ENCODE measurements around the gene DDX28. TPM values are rescaled to one million over a fixed set of nuclear protein-coding genes. Genes with fewer than 3 reads are reported as not detected.
"Not testable (repeated sequence)": the region's sequence is repeated elsewhere in the genome, so short reads cannot be mapped to it uniquely, and the experiment has no call there.

DDX28 gene
- total and polyA plus RNA-seq, 7 donors, result 10.0 to 20.2 (median 12.6) TPM

DNA sequence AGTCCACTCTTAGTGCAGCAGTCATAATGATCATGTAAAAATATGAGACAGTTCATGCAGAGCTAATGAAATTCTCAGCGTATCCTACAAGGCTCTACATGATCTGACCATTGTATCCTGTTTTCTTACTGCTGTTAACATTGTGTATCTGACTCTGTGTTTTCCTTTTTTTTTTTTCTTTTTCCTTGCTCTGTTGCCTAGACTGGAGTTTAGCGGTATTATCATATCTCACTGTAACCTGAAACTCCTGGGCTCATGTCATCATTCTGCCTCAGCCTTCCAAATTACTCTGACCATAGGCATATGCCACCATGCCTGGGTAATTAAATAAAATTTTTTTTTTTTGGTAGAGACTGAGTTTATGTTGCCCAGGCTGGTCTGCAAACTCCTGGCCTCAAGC, 12.2 kb upstream of the DDX28 start:
- Histone ChIP-seq H3K27ac (no peak overlapping the region), H3K9me3 (no peaks in the 10 kb centered on the region), H3K4me1 (peaks cover 8% of the 10 kb centered on the region), H3K27me3 (ENCODE audit: insufficient read depth in 3 of 3, low read length in 2 of 3) (no peaks in the 10 kb centered on the region), H3K4me3 (no peak overlapping the region), H3K36me3 (ENCODE audit: insufficient read depth in 1 of 2, low read depth in 1 of 2) (peaks cover 0 to 5% of the 10 kb centered on the region in 2 donors)
- ATAC-seq, result no peak
- no peak for DNase-seq
- TF ChIP-seq, protein P1, sequence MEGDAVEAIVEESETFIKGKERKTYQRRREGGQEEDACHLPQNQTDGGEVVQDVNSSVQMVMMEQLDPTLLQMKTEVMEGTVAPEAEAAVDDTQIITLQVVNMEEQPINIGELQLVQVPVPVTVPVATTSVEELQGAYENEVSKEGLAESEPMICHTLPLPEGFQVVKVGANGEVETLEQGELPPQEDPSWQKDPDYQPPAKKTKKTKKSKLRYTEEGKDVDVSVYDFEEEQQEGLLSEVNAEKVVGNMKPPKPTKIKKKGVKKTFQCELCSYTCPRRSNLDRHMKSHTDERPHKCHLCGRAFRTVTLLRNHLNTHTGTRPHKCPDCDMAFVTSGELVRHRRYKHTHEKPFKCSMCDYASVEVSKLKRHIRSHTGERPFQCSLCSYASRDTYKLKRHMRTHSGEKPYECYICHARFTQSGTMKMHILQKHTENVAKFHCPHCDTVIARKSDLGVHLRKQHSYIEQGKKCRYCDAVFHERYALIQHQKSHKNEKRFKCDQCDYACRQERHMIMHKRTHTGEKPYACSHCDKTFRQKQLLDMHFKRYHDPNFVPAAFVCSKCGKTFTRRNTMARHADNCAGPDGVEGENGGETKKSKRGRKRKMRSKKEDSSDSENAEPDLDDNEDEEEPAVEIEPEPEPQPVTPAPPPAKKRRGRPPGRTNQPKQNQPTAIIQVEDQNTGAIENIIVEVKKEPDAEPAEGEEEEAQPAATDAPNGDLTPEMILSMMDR (IDR thresholded peaks at IDR 0.05), result no peak
- 36 to 71% (median 40%) methylated on average over 2 of the region's 2 CpGs for WGBS, 3 donors
- intact Hi-C loops (cut with DNase I), result loop anchor here in 1 of 2 donors (1.0 kb wide), 1 partner anchor 25 kb away; no protein-coding TSS in a partner anchor

DNA sequence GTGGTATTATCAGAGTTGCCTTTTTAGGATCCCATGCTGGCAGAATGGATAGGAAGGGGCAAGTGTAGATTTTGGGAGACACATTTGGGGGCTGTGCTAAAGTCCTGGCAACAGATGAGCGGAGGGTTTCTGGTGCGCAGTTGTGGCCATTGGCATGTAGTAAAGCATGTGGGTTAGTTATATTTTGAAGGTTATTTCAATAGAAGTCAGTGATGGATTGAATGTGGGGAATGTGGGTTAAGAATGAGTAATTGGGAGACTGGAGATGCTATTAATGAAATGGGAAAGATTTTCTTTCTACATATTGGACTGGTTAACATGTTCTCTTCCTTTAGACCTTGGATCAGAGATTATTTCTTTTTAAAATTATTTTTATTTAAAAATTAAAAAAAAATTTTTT, 10.1 kb upstream of the DDX28 start:
- WGBS, 3 donors, result 94 to 100% (median 96%) methylated on average over 2 of the region's 2 CpGs
- Histone ChIP-seq H3K9me3 (no peaks in the 10 kb centered on the region), H3K4me1 (peaks cover 4% of the 10 kb centered on the region), H3K27ac (no peak overlapping the region), H3K4me3 (no peak overlapping the region), H3K36me3 (ENCODE audit: insufficient read depth in 1 of 2, low read depth in 1 of 2) (peaks cover 0 to 21% of the 10 kb centered on the region in 2 donors), H3K27me3 (ENCODE audit: insufficient read depth in 3 of 3, low read length in 2 of 3) (no peaks in the 10 kb centered on the region)
- ATAC-seq (no peak), DNase-seq (no peak)
- TF ChIP-seq, protein P1 (IDR thresholded peaks at IDR 0.05), result no peak
- intact Hi-C loops (cut with DNase I), result no loop called here

DNA sequence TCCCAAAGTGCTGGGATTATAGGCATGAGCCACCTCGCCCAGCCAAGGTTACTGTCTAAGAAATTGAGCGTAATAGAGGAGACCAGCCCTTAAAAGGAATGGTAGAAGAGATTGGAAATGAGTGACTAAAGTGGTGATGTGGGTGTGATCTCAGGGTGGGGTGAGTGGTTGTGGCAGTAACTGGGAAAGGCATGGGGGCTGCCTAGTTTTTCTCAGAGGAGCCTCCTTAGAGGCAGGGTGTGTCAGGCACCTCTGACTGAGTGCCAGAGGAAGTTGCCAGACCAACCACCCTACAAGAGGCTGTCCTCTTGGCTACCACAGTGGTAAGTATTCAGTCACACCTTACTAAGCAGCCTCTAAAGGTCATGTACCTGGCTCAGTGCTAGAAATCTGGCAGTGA, 8.9 kb upstream of the DDX28 start:
- H3K4me3 ChIP-seq, result no peak overlapping the region
- H3K36me3 ChIP-seq (ENCODE audit: insufficient read depth in 1 of 2, low read depth in 1 of 2), result peaks cover 0 to 30% of the 10 kb centered on the region in 2 donors
- DNase-seq (no peak), ATAC-seq (peak in 1 of 4 donors; percentile 44)
- WGBS, 3 donors, result 92 to 96% (median 96%) methylated on average over 2 of the region's 2 CpGs
- peaks cover 4% of the 10 kb centered on the region for H3K4me1 ChIP-seq
- intact Hi-C loops (cut with DNase I), result no loop called here
- H3K27me3 ChIP-seq (ENCODE audit: insufficient read depth in 3 of 3, low read length in 2 of 3), result no peaks in the 10 kb centered on the region
- H3K27ac ChIP-seq, result no peak overlapping the region
- TF ChIP-seq, protein P1 (IDR thresholded peaks at IDR 0.05), result no peak
- H3K9me3 ChIP-seq, result no peaks in the 10 kb centered on the region

DNA sequence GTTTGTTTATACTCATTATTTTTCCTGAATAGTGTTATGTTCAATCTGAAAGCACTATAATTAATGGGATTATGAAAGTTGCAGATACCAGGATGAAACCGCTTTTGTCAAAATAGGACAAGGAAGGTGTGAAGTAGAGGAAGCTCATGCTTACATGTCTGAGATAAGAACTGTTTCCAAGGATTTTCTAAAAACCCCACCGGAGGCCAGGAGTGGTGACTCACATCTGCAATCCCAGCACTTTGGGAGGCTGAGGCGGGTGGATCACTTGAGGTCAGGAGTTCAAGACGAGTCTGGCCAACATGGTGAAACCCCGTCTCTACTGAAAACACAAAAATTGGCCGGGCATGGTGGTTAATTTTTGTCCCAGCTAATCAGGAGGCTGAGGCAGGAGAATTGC, 7.1 kb upstream of the DDX28 start:
- H3K4me1 ChIP-seq; H3K27ac ChIP-seq; H3K9me3 ChIP-seq; ATAC-seq; intact Hi-C loops (cut with DNase I); H3K27me3 ChIP-seq (ENCODE audit: insufficient read depth in 3 of 3, low read length in 2 of 3); DNase-seq; H3K4me3 ChIP-seq: not testable (repeated sequence)
- peaks cover 0 to 43% of the 10 kb centered on the region in 2 donors for H3K36me3 ChIP-seq (ENCODE audit: insufficient read depth in 1 of 2, low read depth in 1 of 2)
- 80 to 83% (median 81%) methylated on average over 6 of the region's 6 CpGs for WGBS, 3 donors

DNA sequence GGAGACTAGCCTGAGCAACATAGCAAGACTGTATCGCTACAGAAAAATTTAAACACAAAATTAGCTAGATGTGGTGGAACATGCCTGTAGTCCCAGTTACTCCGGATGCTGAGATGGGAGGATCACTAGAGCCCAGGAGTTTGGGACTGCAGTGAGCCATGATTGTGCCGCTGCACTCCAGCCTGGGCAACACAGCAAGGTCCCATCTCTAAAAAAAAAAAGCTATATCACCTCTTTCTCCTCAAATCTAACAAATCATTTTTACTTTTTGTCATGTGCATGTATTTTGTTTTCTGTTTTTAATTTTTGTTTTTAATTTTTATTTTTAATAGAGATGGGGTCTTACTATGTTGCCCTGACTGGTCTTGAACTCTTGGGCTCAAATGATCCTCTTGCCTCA, 6.0 kb upstream of the DDX28 start:
- Histone ChIP-seq H3K9me3 (no peaks in the 10 kb centered on the region), H3K27me3 (ENCODE audit: insufficient read depth in 3 of 3, low read length in 2 of 3) (no peaks in the 10 kb centered on the region), H3K4me1 (peaks cover 5% of the 10 kb centered on the region), H3K4me3 (no peak overlapping the region), H3K27ac (no peak overlapping the region), H3K36me3 (ENCODE audit: insufficient read depth in 1 of 2, low read depth in 1 of 2) (peaks cover 0 to 43% of the 10 kb centered on the region in 2 donors)
- intact Hi-C loops (cut with DNase I), result loop anchor here in 1 of 2 donors (10.0 kb wide), 1 partner anchor 354 kb away; no protein-coding TSS in a partner anchor
- TF ChIP-seq, protein P1 (IDR thresholded peaks at IDR 0.05), result no peak
- DNase-seq (no peak), ATAC-seq (no peak)
- WGBS, 3 donors, result 93 to 95% (median 93%) methylated on average over 3 of the region's 3 CpGs
